Fibroblast of pulmonary artery (primary cell): ENCODE results near the gene CTIF.

Experiments
- DNase-seq: peaks from one replicate; pipeline ENCODE4 v3.0.0-alpha.2; 2010; ENCODE audit warnings: low read depth
- H3K4me3 ChIP-seq: replicated peaks from 2 replicates; pipeline ENCODE4 v1.5.1; 2011; ENCODE audit warnings: low read depth, mild to moderate bottlenecking, control low read depth, low read length, moderate library complexity
- CTCF ChIP-seq: IDR thresholded peaks from 2 replicates; pipeline ENCODE4 v1.5.1; 2011; ENCODE audit warnings: mild to moderate bottlenecking, control low read depth, low read length, inconsistent platforms; ENCODE audit errors: missing control alignments

The CTIF gene

GRCh38 chr18:48724939-48725338 lies 186.1 kb downstream of the CTIF start:
- H3K4me3 ChIP-seq, result no peak overlapping the region
- TF ChIP-seq CTCF, result no peak
- DNase-seq, result no peak

GRCh38 chr18:48725562-48725961 lies 186.7 kb downstream of the CTIF start:
- TF ChIP-seq CTCF, result no peak

GRCh38 chr18:48727681-48728080 lies 188.8 kb downstream of the CTIF start:
- H3K4me3 ChIP-seq, result no peak overlapping the region
- peak; percentile 61 for DNase-seq
- TF ChIP-seq CTCF, result no peak

More at GRCh38 chr18:48725562-48725961, 186.7 kb downstream of the CTIF start:
- no peak for DNase-seq
- no peak overlapping the region for H3K4me3 ChIP-seq

GRCh38 chr18:48728204-48728833 lies 189.5 kb downstream of the CTIF start:
- no peak for TF ChIP-seq CTCF
- peak; percentile 99 for DNase-seq
- H3K4me3 ChIP-seq, result no peak overlapping the region

- peak; percentile 31 for DNase-seq
- no peak for TF ChIP-seq CTCF
Measured at GRCh38 chr18:48729404-48729803, 190.6 kb downstream of the CTIF start.

GRCh38 chr18:48730010-48730409 lies 191.2 kb downstream of the CTIF start:
- DNase-seq, result no peak
- no peak for TF ChIP-seq CTCF
- no peak overlapping the region for H3K4me3 ChIP-seq

More at GRCh38 chr18:48729404-48729803, 190.6 kb downstream of the CTIF start:
- H3K4me3 ChIP-seq, result no peak overlapping the region
